Spleen (tissue), 13 donors: ENCODE data around the gene C1QL3. TPM values are rescaled to one million over a fixed set of nuclear protein-coding genes. Genes with fewer than 3 reads are reported as not detected.

Source experiments
- DNase-seq: peaks from one replicate; pipeline ENCODE4 v3.0.0-alpha.2; 2020
- H3K27ac ChIP-seq, 8 donors: fragments of 200-600 bp; sonication (generic) in 7 of 8; 1 replicate in 4 of 8; 2 replicates in 4 of 8; pipeline versions ENCODE4 v1.5.0 to v1.8.0; 2016 to 2021; ENCODE audit warnings: inconsistent platforms in 4 of 8, mild to moderate bottlenecking in 4 of 8, moderate library complexity in 1 of 8
- H3K27me3 ChIP-seq, 7 donors: fragments of 200-600 bp; sonication (generic) in 6 of 7; replicated peaks in 1 of 7; 1 replicate in 4 of 7; 2 replicates in 3 of 7; pipeline versions ENCODE4 v1.5.0 to v1.8.0; 2016 to 2021; ENCODE audit warnings: inconsistent platforms in 3 of 7, mild to moderate bottlenecking in 1 of 7
- H3K36me3 ChIP-seq, 6 donors: fragments of 200-600 bp; sonication (generic) in 5 of 6; 1 replicate in 4 of 6; 2 replicates in 2 of 6; pipeline versions ENCODE4 v1.5.0 to v1.8.0; 2016 to 2021; ENCODE audit warnings: inconsistent platforms in 2 of 6
- H3K4me1 ChIP-seq, 6 donors: fragments of 200-600 bp; sonication (generic) in 5 of 6; 1 replicate in 3 of 6; 2 replicates in 3 of 6; pipeline versions ENCODE4 v1.5.0 to v1.8.0; 2016 to 2021; ENCODE audit warnings: inconsistent platforms in 3 of 6
- H3K4me3 ChIP-seq, 8 donors: fragments of 200-600 bp; sonication (generic) in 7 of 8; 1 replicate in 4 of 8; 2 replicates in 4 of 8; pipeline versions ENCODE4 v1.5.0 to v1.8.0; 2016 to 2021; ENCODE audit warnings: inconsistent platforms in 4 of 8, mild to moderate bottlenecking in 4 of 8, moderate library complexity in 2 of 8
- H3K9me3 ChIP-seq, 8 donors: fragments of 200-600 bp; sonication (generic) in 7 of 8; 1 replicate in 4 of 8; 2 replicates in 4 of 8; pipeline versions ENCODE4 v1.5.0 to v1.8.0; 2016 to 2021; ENCODE audit warnings: inconsistent platforms in 4 of 8
- POLR2A ChIP-seq, 3 donors: fragments of 450-650 bp; IDR thresholded peaks; one replicate each; pipeline ENCODE4 v1.5.1; 2017; ENCODE audit warnings: antibody characterized with exemption in 3 of 3, mild to moderate bottlenecking in 1 of 3
- POLR2AphosphoS5 ChIP-seq, 3 donors: sonication (generic); formaldehyde crosslinking; IDR thresholded peaks; one replicate each; pipeline ENCODE4 v1.5.1; 2017; ENCODE audit warnings: antibody characterized with exemption in 3 of 3
- WGBS, 5 donors: extraction: QIAGEN DNeasy Blood & Tissue Kit in 3 of 5; methylation state at CpG; one replicate each; pipeline versions ENCODE4 v1.1.5 to v1.1.7; 2013 to 2018; 5-methylcytosine and 5-hydroxymethylcytosine counted together
- intact Hi-C: fragments of 100-400 bp; cut with DNase I; formaldehyde crosslinking; loops from one replicate; pipeline ENCODE4 v1.15.0; 2023; ENCODE audit warnings: low total_unique reads
- long read RNA-seq, 2 donors: transcript quantifications; one replicate each; lab custom pipeline, GENCODE V29; 2026
- polyA plus RNA-seq, 3 donors: library from polyadenylated mRNA; stranded (reverse); fragments of 200-250 nt; gene quantifications; one replicate each; pipeline ENCODE4 v1.2.1, GENCODE V29; 2013
- total RNA-seq, 7 donors: library from RNA; depleted of rRNA in 3 of 7; stranded (reverse); fragments of >200 nt in 3 of 7; fragmentation: NEBNext Ultra II Directional in 4 of 7; extraction: Animal tissue kit (Norgen Biotek cat#: 25700) in 4 of 7; gene quantifications; one replicate each; pipeline versions ENCODE4 v1.1.0 to v1.2.1, GENCODE V29; 2016 to 2021
- TF ChIP-seq, protein P1 (sequence below), 11 experiments: fragments of 200-600 bp in 7 of 11; fragments of 450-650 bp in 4 of 11; sonication (generic) in 4 of 11; IDR thresholded peaks in 8 of 11; conservative IDR thresholded peaks in 3 of 11; 1 replicate in 7 of 11; 2 replicates in 4 of 11; pipeline versions ENCODE4 v1.4.0 to v1.8.0; 2016 to 2021; ENCODE audit warnings: antibody characterized with exemption in 11 of 11, inconsistent platforms in 4 of 11, mild to moderate bottlenecking in 1 of 11
- donor health status: healthy with polysubstance abuse.
- donor health status: DM: no; HTN: no; CAD: no; lungs with moderate emphysema.
- donor health status: DM: no; HTN: no; CAD: no.
- donor health status: Bipolar disorder and iron deficiency.
- donor health status: healthy.
- donor health status: DM: no; HTN: no; CAD: no.
- donor health status: DM: yes; HTN: yes; CAD: no.

The C1QL3 gene
- total RNA-seq (not detected), polyA plus RNA-seq (not detected)
- long read RNA-seq, donor 1 = 0 reads
- long read RNA-seq, donor 2 = 0 reads

DNA sequence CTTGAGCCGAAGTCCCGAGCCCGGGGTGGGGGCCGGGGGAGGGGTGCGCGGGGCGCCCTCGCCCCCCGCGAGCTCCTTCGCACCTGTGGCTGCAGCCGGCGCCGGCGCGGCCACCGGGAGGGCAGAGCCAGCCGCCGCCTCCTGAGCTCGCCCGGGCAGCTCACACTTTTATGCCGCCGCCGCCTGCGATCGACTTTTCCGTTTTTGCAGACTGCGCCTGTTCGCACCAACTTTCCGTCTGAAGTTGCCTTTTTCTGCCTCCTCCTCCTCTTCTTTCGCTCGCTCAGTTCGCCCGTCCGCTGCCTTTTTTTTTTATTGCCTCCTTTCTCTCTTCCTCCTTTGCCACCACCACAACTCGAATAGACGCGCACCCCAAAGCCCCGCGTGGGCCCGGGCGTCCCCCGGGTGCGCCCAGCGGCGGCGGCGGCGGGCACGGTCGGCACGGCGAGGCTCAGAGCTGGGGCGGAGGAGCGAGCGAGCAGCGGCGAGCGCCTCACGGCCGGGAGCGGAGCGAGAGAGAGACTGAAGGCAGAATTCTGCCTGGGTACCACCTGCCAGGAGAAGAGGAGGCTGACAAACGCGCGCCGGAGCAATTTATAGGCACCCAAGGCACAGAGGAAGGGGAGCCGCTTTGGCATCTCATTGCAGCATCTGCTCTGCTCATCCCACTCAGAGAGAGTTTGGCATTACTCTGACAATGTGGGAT is at the start of gene C1QL3:
TSS of gene C1QL3 (minus strand) at position 569 of the 706 bp plus-strand sequence. CDS start 814 bp downstream, outside the sequence.
- H3K9me3 ChIP-seq = no peaks in the 10 kb centered on the region
- peaks cover 10 to 30% (median 28%) of the 10 kb centered on the region in 6 donors for H3K4me1 ChIP-seq
- TF ChIP-seq POLR2A (IDR thresholded peaks at IDR 0.05) = no peak
- TF ChIP-seq POLR2AphosphoS5 (IDR thresholded peaks at IDR 0.05) = no peak
- TF ChIP-seq, protein P1, sequence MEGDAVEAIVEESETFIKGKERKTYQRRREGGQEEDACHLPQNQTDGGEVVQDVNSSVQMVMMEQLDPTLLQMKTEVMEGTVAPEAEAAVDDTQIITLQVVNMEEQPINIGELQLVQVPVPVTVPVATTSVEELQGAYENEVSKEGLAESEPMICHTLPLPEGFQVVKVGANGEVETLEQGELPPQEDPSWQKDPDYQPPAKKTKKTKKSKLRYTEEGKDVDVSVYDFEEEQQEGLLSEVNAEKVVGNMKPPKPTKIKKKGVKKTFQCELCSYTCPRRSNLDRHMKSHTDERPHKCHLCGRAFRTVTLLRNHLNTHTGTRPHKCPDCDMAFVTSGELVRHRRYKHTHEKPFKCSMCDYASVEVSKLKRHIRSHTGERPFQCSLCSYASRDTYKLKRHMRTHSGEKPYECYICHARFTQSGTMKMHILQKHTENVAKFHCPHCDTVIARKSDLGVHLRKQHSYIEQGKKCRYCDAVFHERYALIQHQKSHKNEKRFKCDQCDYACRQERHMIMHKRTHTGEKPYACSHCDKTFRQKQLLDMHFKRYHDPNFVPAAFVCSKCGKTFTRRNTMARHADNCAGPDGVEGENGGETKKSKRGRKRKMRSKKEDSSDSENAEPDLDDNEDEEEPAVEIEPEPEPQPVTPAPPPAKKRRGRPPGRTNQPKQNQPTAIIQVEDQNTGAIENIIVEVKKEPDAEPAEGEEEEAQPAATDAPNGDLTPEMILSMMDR (IDR thresholded peaks at IDR 0.05 in 8 of 11, conservative IDR thresholded peaks at IDR 0.05 in 3 of 11) = no peak
- peaks cover 0 to 50% (median 27%) of the 10 kb centered on the region in 7 donors for H3K27me3 ChIP-seq
- intact Hi-C loops = no loop called here
- peak within 1 kb of the TSS; percentile 28 to 71 (median 44) for H3K4me3 ChIP-seq
- no peak within 1 kb of the TSS for H3K27ac ChIP-seq
- H3K36me3 ChIP-seq = no peaks in the 10 kb centered on the region
- DNase-seq = no peak
- WGBS, 5 donors = 1 to 2% (median 1%) methylated on average over 51 to 68 of the region's 68 CpGs

DNA sequence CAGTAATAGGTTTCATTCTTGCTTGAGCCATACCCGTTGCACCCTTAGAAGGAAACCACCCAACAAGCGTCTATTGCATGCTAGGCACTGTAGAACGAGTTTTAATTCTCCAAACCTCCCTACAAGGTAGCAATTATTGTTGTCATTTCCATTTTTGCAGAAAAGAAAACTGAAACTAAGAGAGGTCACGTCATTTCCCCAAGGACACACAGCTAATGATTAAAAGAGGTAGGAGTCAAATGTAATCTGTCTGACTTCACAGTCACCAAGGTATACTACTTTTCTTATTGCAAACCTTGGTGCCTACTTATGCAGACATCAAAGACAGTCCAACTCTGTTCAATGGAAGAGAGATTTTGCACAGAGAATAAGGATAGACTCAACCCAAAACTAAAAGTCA is 49.1 kb upstream of the C1QL3 start:
- Histone ChIP-seq H3K36me3 (no peaks in the 10 kb centered on the region), H3K4me3 (peak overlapping the region in 1 of 8 donors; percentile 28), H3K27me3 (peaks cover 0 to 3% (median 0%) of the 10 kb centered on the region in 7 donors), H3K27ac (no peak overlapping the region), H3K9me3 (no peaks in the 10 kb centered on the region), H3K4me1 (no peaks in the 10 kb centered on the region)
- no peak for DNase-seq
- intact Hi-C loops = no loop called here
- WGBS, 5 donors = 58 to 71% (median 69%) methylated on average over 4 of the region's 4 CpGs
- TF ChIP-seq POLR2A (IDR thresholded peaks at IDR 0.05) (no peak), POLR2AphosphoS5 (IDR thresholded peaks at IDR 0.05) (no peak)
- TF ChIP-seq, protein P1 (IDR thresholded peaks at IDR 0.05 in 8 of 11, conservative IDR thresholded peaks at IDR 0.05 in 3 of 11) = no peak

DNA sequence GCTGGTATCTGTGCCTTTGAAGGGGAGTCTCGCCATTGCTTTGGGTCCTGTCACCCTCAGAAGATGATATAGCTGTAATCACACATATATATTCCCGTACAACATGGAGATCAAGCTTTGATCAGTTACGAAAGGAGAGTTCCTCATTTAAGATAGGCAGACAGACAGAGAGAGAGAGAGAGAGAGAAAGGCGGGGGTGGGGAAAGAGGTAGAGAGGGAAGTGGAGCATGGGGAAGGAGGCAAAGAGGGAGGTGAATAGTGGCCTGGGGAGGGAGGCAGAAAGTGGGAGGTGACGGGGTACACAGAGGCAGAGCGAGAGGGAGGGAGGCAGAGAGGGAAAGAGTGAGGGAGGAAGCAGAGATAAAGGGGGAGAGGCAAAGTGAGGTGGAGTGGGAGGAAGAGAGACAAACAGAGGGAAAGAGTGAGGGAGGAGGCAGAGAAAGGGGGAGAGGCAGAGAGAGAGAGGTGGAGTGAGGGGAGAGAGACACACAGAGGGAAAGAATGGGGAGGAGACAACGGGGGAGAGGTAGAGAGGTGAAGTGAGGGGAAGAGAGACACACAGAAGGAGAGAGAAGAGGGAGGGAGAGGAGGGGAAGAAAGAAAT is 44.6 kb upstream of the C1QL3 start:
- H3K27me3 ChIP-seq = peaks cover 0 to 3% (median 0%) of the 10 kb centered on the region in 7 donors
- intact Hi-C loops = no loop called here
- no peaks in the 10 kb centered on the region for H3K4me1 ChIP-seq
- H3K9me3 ChIP-seq = no peaks in the 10 kb centered on the region
- H3K4me3 ChIP-seq = no peak overlapping the region
- 48 to 62% (median 57%) methylated on average over 7 of the region's 7 CpGs for WGBS, 5 donors
- no peak overlapping the region for H3K27ac ChIP-seq
- H3K36me3 ChIP-seq = no peaks in the 10 kb centered on the region
- TF ChIP-seq, protein P1 (IDR thresholded peaks at IDR 0.05 in 8 of 11, conservative IDR thresholded peaks at IDR 0.05 in 3 of 11) = no peak
- TF ChIP-seq POLR2A (IDR thresholded peaks at IDR 0.05) = no peak
- TF ChIP-seq POLR2AphosphoS5 (IDR thresholded peaks at IDR 0.05) = no peak
- no peak for DNase-seq

DNA sequence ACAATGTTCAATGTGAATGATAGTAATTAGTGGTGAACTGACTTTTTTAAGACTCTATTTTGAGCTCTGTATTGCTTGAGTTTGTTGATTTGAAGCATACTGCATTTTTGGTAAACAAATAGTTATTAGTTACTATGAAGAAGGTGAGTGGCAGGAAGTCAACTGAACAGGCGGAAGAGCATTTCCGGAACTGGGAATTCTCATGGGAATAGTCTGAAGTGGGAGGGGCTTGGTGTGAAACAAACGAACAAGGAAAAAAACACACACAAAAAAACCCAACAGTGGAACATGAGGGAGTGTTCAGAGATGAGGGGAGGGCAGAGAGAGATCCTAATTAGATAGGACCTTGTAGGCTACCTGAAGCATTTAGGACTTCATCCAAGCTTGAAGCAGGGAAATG is 43.9 kb upstream of the C1QL3 start:
- Histone ChIP-seq H3K9me3 (no peaks in the 10 kb centered on the region), H3K27me3 (peaks cover 0 to 3% (median 0%) of the 10 kb centered on the region in 7 donors), H3K27ac (no peak overlapping the region), H3K4me1 (no peaks in the 10 kb centered on the region), H3K36me3 (no peaks in the 10 kb centered on the region), H3K4me3 (no peak overlapping the region)
- intact Hi-C loops = no loop called here
- DNase-seq = no peak
- 33 to 45% (median 39%) methylated on average over 3 of the region's 3 CpGs for WGBS, 5 donors
- TF ChIP-seq, protein P1 (IDR thresholded peaks at IDR 0.05 in 8 of 11, conservative IDR thresholded peaks at IDR 0.05 in 3 of 11) = no peak
- TF ChIP-seq POLR2A (IDR thresholded peaks at IDR 0.05) (no peak), POLR2AphosphoS5 (IDR thresholded peaks at IDR 0.05) (no peak)
